AG04449 (cell line): ENCODE measurements around the gene CDC27.

Experiments
- CTCF ChIA-PET: fragments of 350-600 bp; formaldehyde crosslinking; extraction: SDS; loops from one replicate; lab custom pipeline; 2021; ENCODE audit warnings: antibody characterized with exemption; lab: Yijun Ruan, JAX
- POLR2A ChIA-PET: fragments of 400-600, 350-600 bp; formaldehyde crosslinking; extraction: SDS; loops from one replicate; lab custom pipeline; 2020; ENCODE audit warnings: antibody characterized with exemption, inconsistent platforms; lab: Yijun Ruan, JAX
- DNase-seq: peaks from one replicate; pipeline ENCODE4 v3.0.0-alpha.2; 2010; ENCODE audit warnings: low read depth, low spot score
- H3K4me3 ChIP-seq: 2 replicates; pipeline ENCODE4 v1.5.1; 2011; ENCODE audit warnings: low read depth, mild to moderate bottlenecking, control low read depth, low read length
- CTCF ChIP-seq: IDR thresholded peaks from one replicate; pipeline ENCODE4 v1.5.1; 2011; ENCODE audit warnings: mild to moderate bottlenecking, moderate library complexity, low read length, control low read depth, inconsistent platforms; ENCODE audit not compliant: insufficient read depth; ENCODE audit errors: missing control alignments

CDC27 gene

GRCh38 chr17:47232465-47232864 is 43.4 kb upstream of the CDC27 start:
- no peak for TF ChIP-seq CTCF
- DNase-seq, result no peak
- CTCF ChIA-PET, result interaction anchor here (1.9 to 5.0 kb wide), 4 partner anchors 10 to 83 kb away, joined by 4 to 100 read pairs (median 14); no protein-coding TSS in a partner anchor
- H3K4me3 ChIP-seq, result no peak overlapping the region
- POLR2A ChIA-PET, result interaction anchor here (1.0 kb wide), 1 partner anchor 83 kb away, joined by 3 read pairs; no protein-coding TSS in a partner anchor

- TF ChIP-seq CTCF, result no peak
- ChIA-PET CTCF (interaction anchor here (1.5 to 5.0 kb wide), 4 partner anchors 9 to 383 kb away, joined by 3 to 100 read pairs (median 32); no protein-coding TSS in a partner anchor), POLR2A (no interaction called here)
- no peak overlapping the region for H3K4me3 ChIP-seq
- DNase-seq, result no peak
Observed at GRCh38 chr17:47231866-47232265, 42.8 kb upstream of the CDC27 start.

GRCh38 chr17:47231334-47231733 is 42.2 kb upstream of the CDC27 start:
- TF ChIP-seq CTCF, result no peak
- DNase-seq, result no peak
- H3K4me3 ChIP-seq, result no peak overlapping the region
- ChIA-PET CTCF (interaction anchor here (1.2 to 5.0 kb wide), 6 partner anchors 9 to 383 kb away, joined by 3 to 100 read pairs (median 20); partner anchors contain the start of gene MYL4), POLR2A (no interaction called here)

- no peak overlapping the region for H3K4me3 ChIP-seq
- no peak for TF ChIP-seq CTCF
- POLR2A ChIA-PET, result no interaction called here
- DNase-seq, result no peak
- CTCF ChIA-PET, result interaction anchor here (1.1 to 5.0 kb wide), 9 partner anchors 9 to 384 kb away, joined by 3 to 100 read pairs (median 12); partner anchors contain the start of gene MYL4
Observed at GRCh38 chr17:47230864-47231263, 41.8 kb upstream of the CDC27 start.

- peak; percentile 96 for TF ChIP-seq CTCF
- H3K4me3 ChIP-seq, result peak overlapping the region; percentile 21; the same call in 1 of the 2 replicates
- POLR2A ChIA-PET, result no interaction called here
Observed at GRCh38 chr17:47229535-47230443, 40.7 kb upstream of the CDC27 start.

GRCh38 chr17:47227862-47228261 is 38.8 kb upstream of the CDC27 start:
- no peak for DNase-seq
- POLR2A ChIA-PET, result no interaction called here
- H3K4me3 ChIP-seq, result no peak overlapping the region
- CTCF ChIA-PET, result interaction anchor here (0.9 to 5.0 kb wide), 4 partner anchors 9 to 88 kb away, joined by 3 to 100 read pairs (median 22); no protein-coding TSS in a partner anchor
- TF ChIP-seq CTCF, result no peak

More at GRCh38 chr17:47229535-47230443, 40.7 kb upstream of the CDC27 start:
- DNase-seq, result peak; percentile 79
- CTCF ChIA-PET, result interaction anchor here (0.6 to 5.0 kb wide), 31 partner anchors 11 to 386 kb away, joined by 3 to 100 read pairs (median 3); partner anchors contain the start of genes EFCAB13 and MYL4
